Astrocyte (in vitro differentiated cells and primary cell): ENCODE measurements around the gene ACSF3. TPM values are rescaled to one million over a fixed set of nuclear protein-coding genes. Genes with fewer than 3 reads are reported as not detected.

ENCODE experiments used
- DNase-seq: peaks from one replicate; pipeline ENCODE4 v3.0.0-alpha.2; 2010; ENCODE audit warnings: low read depth
- FAIRE-seq: peaks from 2 replicates; lab custom pipeline; 2011; peaks lifted over from hg19 to GRCh38; lab: Jason Lieb, UNC
- H2AFZ ChIP-seq: 2 replicates; pipeline ENCODE4 v1.6.0; 2012; ENCODE audit warnings: low read depth, low read length, inconsistent platforms
- H3K27ac ChIP-seq: 2 replicates; pipeline ENCODE4 v1.5.1; 2011; ENCODE audit warnings: low read depth, low read length, inconsistent platforms
- H3K27me3 ChIP-seq: 2 replicates; pipeline ENCODE4 v1.6.0; 2011; ENCODE audit warnings: low read length, inconsistent platforms; ENCODE audit not compliant: insufficient read depth
- H3K36me3 ChIP-seq: 2 replicates; pipeline ENCODE4 v1.5.1; 2011; ENCODE audit warnings: low read length, inconsistent platforms; ENCODE audit not compliant: insufficient read depth
- H3K4me1 ChIP-seq: 2 replicates; pipeline ENCODE4 v1.5.1; 2011; ENCODE audit warnings: low read length, inconsistent platforms; ENCODE audit not compliant: insufficient read depth
- H3K4me2 ChIP-seq: 2 replicates; pipeline ENCODE4 v1.6.0; 2012; ENCODE audit warnings: low read length, inconsistent platforms
- H3K4me3 ChIP-seq: 2 replicates; pipeline ENCODE4 v1.5.1; 2011; ENCODE audit warnings: low read depth, mild to moderate bottlenecking, low read length, inconsistent platforms; ENCODE audit not compliant: insufficient read depth
- H3K79me2 ChIP-seq: 2 replicates; pipeline ENCODE4 v1.6.0; 2012; ENCODE audit warnings: mild to moderate bottlenecking, low read length, inconsistent platforms; ENCODE audit not compliant: insufficient read depth
- H3K9ac ChIP-seq: 2 replicates; pipeline ENCODE4 v1.6.0; 2012; ENCODE audit warnings: mild to moderate bottlenecking, low read length, inconsistent platforms
- H3K9me3 ChIP-seq: 2 replicates; pipeline ENCODE4 v1.5.1; 2012; ENCODE audit warnings: low read depth, mild to moderate bottlenecking, low read length, inconsistent platforms; ENCODE audit not compliant: insufficient read depth
- H4K20me1 ChIP-seq: 2 replicates; pipeline ENCODE4 v1.6.0; 2012; ENCODE audit warnings: low read length, inconsistent platforms; ENCODE audit not compliant: insufficient read depth
- H3K27ac Mint-ChIP-seq: one replicate; pipeline ENCODE4 v1.8.0; 2021; ENCODE audit warnings: mild to moderate bottlenecking, mixed read lengths; ENCODE audit not compliant: unreplicated experiment
- H3K27me3 Mint-ChIP-seq: one replicate; pipeline ENCODE4 v1.8.0; 2021; ENCODE audit warnings: low read depth, mixed read lengths; ENCODE audit not compliant: unreplicated experiment
- H3K36me3 Mint-ChIP-seq: one replicate; pipeline ENCODE4 v1.8.0; 2021; ENCODE audit warnings: low read depth, mixed read lengths; ENCODE audit not compliant: unreplicated experiment
- H3K4me1 Mint-ChIP-seq: one replicate; pipeline ENCODE4 v1.8.0; 2021; ENCODE audit warnings: low read depth, mixed read lengths; ENCODE audit not compliant: unreplicated experiment
- H3K4me3 Mint-ChIP-seq: one replicate; pipeline ENCODE4 v1.8.0; 2021; ENCODE audit warnings: mild to moderate bottlenecking, moderate library complexity, mixed read lengths; ENCODE audit not compliant: unreplicated experiment
- H3K9me3 Mint-ChIP-seq: one replicate; pipeline ENCODE4 v1.8.0; 2021; ENCODE audit warnings: mild to moderate bottlenecking, mixed read lengths; ENCODE audit not compliant: unreplicated experiment
- EZH2 ChIP-seq: IDR thresholded peaks from 2 replicates; pipeline ENCODE4 v1.6.1; 2012; ENCODE audit warnings: mild to moderate bottlenecking, low read length, inconsistent platforms; ENCODE audit not compliant: insufficient read depth
- total RNA-seq: library from RNA; stranded (reverse); gene quantifications from 2 replicates; pipeline ENCODE4 v1.2.1, GENCODE V29; 2021
- TF ChIP-seq, protein P1 (sequence below): IDR thresholded peaks from 2 replicates; pipeline ENCODE4 v1.5.1; 2011; ENCODE audit warnings: low read depth, mild to moderate bottlenecking, inconsistent platforms, low read length, moderate library complexity; ENCODE audit not compliant: insufficient read depth

The ACSF3 gene
- total RNA-seq, 1 donor from 2014 or later = 17.0 TPM

DNA sequence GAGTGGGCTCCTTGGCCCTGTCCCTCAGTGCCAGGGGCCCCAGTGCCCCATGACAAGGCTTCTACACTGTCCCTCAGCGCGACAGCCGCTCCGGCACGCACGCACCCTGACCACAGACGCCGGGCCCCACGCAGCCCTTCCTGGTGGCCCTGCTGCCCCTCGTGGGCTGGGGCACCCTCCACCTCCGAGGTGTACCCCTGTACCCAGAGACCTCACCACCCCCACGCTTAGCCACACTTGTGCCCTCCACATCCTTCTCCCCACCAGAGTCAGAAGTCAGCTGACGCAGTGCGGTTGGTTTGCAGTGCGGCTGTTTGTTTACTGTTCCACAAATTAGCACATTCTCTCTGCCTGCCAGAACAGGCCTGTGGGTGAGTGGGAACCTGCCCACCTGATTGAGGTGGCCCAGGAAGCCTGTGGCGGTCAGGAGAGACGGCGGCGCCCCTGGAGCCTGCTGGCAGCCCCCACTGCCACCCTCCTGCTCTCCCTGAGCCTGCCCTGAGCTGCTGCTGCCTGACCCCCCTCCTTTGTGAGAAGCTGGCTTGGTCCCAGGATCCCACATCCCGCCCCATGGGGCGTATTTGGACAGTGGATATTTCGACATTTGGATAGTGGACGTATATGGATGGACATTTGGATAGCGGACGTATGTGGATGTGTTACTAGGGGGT is 39.9 kb downstream of the ACSF3 start:
- H3K4me3 Mint-ChIP-seq = no peak overlapping the region
- no peaks in the 10 kb centered on the region for H3K4me1 ChIP-seq
- no peaks in the 10 kb centered on the region for H3K9me3 ChIP-seq
- DNase-seq (no peak), FAIRE-seq (no peak)
- no peak for TF ChIP-seq EZH2
- TF ChIP-seq, protein P1, sequence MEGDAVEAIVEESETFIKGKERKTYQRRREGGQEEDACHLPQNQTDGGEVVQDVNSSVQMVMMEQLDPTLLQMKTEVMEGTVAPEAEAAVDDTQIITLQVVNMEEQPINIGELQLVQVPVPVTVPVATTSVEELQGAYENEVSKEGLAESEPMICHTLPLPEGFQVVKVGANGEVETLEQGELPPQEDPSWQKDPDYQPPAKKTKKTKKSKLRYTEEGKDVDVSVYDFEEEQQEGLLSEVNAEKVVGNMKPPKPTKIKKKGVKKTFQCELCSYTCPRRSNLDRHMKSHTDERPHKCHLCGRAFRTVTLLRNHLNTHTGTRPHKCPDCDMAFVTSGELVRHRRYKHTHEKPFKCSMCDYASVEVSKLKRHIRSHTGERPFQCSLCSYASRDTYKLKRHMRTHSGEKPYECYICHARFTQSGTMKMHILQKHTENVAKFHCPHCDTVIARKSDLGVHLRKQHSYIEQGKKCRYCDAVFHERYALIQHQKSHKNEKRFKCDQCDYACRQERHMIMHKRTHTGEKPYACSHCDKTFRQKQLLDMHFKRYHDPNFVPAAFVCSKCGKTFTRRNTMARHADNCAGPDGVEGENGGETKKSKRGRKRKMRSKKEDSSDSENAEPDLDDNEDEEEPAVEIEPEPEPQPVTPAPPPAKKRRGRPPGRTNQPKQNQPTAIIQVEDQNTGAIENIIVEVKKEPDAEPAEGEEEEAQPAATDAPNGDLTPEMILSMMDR = no peak
- no peak overlapping the region for H2AFZ ChIP-seq
- peaks cover 4% of the 10 kb centered on the region for H4K20me1 ChIP-seq
- no peak overlapping the region for H3K27ac ChIP-seq
- H3K9ac ChIP-seq = no peak overlapping the region
- no peaks in the 10 kb centered on the region for H3K79me2 ChIP-seq
- H3K36me3 Mint-ChIP-seq = peaks cover 25% of the 10 kb centered on the region
- H3K27me3 ChIP-seq = no peaks in the 10 kb centered on the region
- peaks cover 2% of the 10 kb centered on the region for H3K9me3 Mint-ChIP-seq
- no peaks in the 10 kb centered on the region for H3K27me3 Mint-ChIP-seq
- no peaks in the 10 kb centered on the region for H3K4me1 Mint-ChIP-seq
- no peak overlapping the region for H3K4me3 ChIP-seq
- H3K4me2 ChIP-seq = no peak overlapping the region
- H3K36me3 ChIP-seq = no peaks in the 10 kb centered on the region
- H3K27ac Mint-ChIP-seq = no peak overlapping the region

DNA sequence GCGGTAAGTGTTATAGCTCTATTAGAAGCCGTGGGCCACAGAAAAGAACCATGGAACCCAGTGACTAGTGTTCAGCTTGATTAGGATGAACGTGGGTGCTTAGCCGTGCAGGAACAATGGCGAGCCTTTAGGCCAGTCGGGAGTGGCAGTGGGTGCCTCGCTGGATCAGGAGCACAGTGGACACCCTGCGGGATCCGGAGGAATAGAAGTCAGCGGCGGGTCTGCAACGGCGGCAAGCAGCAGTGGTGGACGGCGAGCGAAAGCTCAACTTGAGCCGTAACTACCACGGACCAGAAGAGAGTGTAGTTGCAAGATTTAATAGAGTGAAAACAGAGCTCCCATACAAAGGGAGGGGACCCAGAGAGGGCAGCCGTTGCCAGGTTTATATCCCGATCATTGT is 40.6 kb downstream of the ACSF3 start:
- peaks cover 22% of the 10 kb centered on the region for H3K36me3 Mint-ChIP-seq
- Histone ChIP-seq H3K27me3 (no peaks in the 10 kb centered on the region), H3K27ac (no peak overlapping the region), H3K4me2 (no peak overlapping the region), H3K4me3 (no peak overlapping the region), H2AFZ (no peak overlapping the region), H3K9me3 (no peaks in the 10 kb centered on the region), H4K20me1 (peaks cover 4% of the 10 kb centered on the region), H3K9ac (no peak overlapping the region), H3K36me3 (no peaks in the 10 kb centered on the region), H3K79me2 (no peaks in the 10 kb centered on the region), H3K4me1 (no peaks in the 10 kb centered on the region)
- DNase-seq (no peak), FAIRE-seq (no peak)
- no peaks in the 10 kb centered on the region for H3K27me3 Mint-ChIP-seq
- H3K4me3 Mint-ChIP-seq = no peak overlapping the region
- H3K9me3 Mint-ChIP-seq = peaks cover 2% of the 10 kb centered on the region
- H3K27ac Mint-ChIP-seq = no peak overlapping the region
- no peaks in the 10 kb centered on the region for H3K4me1 Mint-ChIP-seq
- no peak for TF ChIP-seq EZH2
- TF ChIP-seq, protein P1 = no peak

DNA sequence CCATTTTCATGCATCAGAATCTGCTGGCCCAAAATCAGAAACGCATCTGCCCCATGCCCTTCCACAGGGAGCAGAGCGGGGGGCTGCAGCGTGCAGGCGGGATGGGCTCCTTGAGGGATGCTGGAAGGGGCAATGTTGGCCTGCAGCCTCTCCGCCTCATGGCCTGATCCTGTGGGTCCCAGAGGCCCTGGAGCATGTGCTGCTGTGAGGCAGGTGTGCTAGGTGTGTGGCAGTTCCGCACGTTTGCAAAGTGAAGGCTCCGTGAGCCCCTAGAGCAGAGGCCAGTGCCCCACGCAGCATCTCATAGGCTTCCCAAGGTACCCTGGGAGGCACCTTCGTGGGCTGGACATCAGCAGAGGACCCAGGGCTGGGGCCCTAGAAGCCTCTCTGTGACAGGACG is 41.5 kb downstream of the ACSF3 start:
- DNase-seq (no peak), FAIRE-seq (no peak)
- H3K9ac ChIP-seq = no peak overlapping the region
- H3K36me3 Mint-ChIP-seq = peaks cover 16% of the 10 kb centered on the region
- no peak overlapping the region for H3K4me3 Mint-ChIP-seq
- H3K79me2 ChIP-seq = no peaks in the 10 kb centered on the region
- TF ChIP-seq, protein P1 = no peak
- TF ChIP-seq EZH2 = no peak
- H2AFZ ChIP-seq = no peak overlapping the region
- no peak overlapping the region for H3K4me3 ChIP-seq
- no peaks in the 10 kb centered on the region for H3K4me1 ChIP-seq
- H3K36me3 ChIP-seq = no peaks in the 10 kb centered on the region
- no peak overlapping the region for H3K27ac Mint-ChIP-seq
- no peak overlapping the region for H3K4me2 ChIP-seq
- no peaks in the 10 kb centered on the region for H3K4me1 Mint-ChIP-seq
- H3K9me3 Mint-ChIP-seq = no peaks in the 10 kb centered on the region
- H3K27me3 Mint-ChIP-seq = no peaks in the 10 kb centered on the region
- no peaks in the 10 kb centered on the region for H3K9me3 ChIP-seq
- no peak overlapping the region for H3K27ac ChIP-seq
- H3K27me3 ChIP-seq = no peaks in the 10 kb centered on the region
- no peaks in the 10 kb centered on the region for H4K20me1 ChIP-seq
